Mucosa of rectum (tissue), 2 donors: ENCODE data around the gene DOK1.

Source experiments
- H3K27ac ChIP-seq, 2 donors: one replicate each; pipeline ENCODE4 v1.7.0; 2013; ENCODE audit warnings: inconsistent platforms in 2 of 2, low read depth in 2 of 2, low read length in 2 of 2
- H3K27me3 ChIP-seq, 2 donors: one replicate each; pipeline ENCODE4 v1.7.0; 2013; ENCODE audit warnings: low read length in 2 of 2; ENCODE audit not compliant: control insufficient read depth in 2 of 2, insufficient read depth in 2 of 2
- H3K36me3 ChIP-seq, 2 donors: one replicate each; pipeline ENCODE4 v1.7.0; 2013; ENCODE audit warnings: low read length in 2 of 2; ENCODE audit not compliant: control insufficient read depth in 2 of 2, insufficient read depth in 2 of 2
- H3K4me1 ChIP-seq, 2 donors: one replicate each; pipeline ENCODE4 v1.7.0; 2013; ENCODE audit warnings: low read length in 2 of 2, mild to moderate bottlenecking in 1 of 2; ENCODE audit not compliant: control insufficient read depth in 2 of 2, insufficient read depth in 2 of 2
- H3K4me3 ChIP-seq, 2 donors: one replicate each; pipeline ENCODE4 v1.7.0; 2013; ENCODE audit warnings: low read length in 2 of 2
- H3K9ac ChIP-seq, 2 donors: one replicate each; pipeline ENCODE4 v1.7.0; 2013; ENCODE audit warnings: low read length in 2 of 2, low read depth in 1 of 2, mild to moderate bottlenecking in 1 of 2
- H3K9me3 ChIP-seq, 2 donors: one replicate each; pipeline ENCODE4 v1.7.0; 2013; ENCODE audit warnings: low read length in 2 of 2; ENCODE audit not compliant: control insufficient read depth in 2 of 2
- donor health status: healthy.
- donor health status: Normal muscosa, but diverticular disease.

Gene DOK1

DNA sequence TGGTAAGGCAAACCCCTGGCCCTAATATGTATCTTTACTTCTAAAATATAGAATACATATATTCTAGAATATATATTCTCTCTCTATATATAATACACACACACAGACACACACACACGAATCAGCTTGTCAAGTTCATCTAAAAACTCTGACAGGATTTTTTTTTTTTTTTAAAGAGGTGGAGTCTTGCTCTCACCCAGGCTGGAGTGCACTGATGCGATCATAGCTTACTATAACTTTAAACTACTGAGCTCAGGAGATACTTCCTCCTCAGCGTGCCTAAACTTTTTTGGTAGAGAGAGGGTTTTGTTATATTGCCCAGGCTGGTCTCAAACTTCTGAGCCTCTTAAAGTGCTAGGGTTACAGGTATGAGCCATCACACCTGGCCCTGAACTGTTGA is 45.2 kb downstream of the DOK1 start:
- Histone ChIP-seq H3K4me3 (no peak overlapping the region), H3K4me1 (no peaks in the 10 kb centered on the region), H3K9ac (no peak overlapping the region), H3K36me3 (no peaks in the 10 kb centered on the region), H3K9me3 (peaks cover 0 to 2% of the 10 kb centered on the region in 2 donors), H3K27me3 (peaks cover 0 to 8% of the 10 kb centered on the region in 2 donors), H3K27ac (no peak overlapping the region)

DNA sequence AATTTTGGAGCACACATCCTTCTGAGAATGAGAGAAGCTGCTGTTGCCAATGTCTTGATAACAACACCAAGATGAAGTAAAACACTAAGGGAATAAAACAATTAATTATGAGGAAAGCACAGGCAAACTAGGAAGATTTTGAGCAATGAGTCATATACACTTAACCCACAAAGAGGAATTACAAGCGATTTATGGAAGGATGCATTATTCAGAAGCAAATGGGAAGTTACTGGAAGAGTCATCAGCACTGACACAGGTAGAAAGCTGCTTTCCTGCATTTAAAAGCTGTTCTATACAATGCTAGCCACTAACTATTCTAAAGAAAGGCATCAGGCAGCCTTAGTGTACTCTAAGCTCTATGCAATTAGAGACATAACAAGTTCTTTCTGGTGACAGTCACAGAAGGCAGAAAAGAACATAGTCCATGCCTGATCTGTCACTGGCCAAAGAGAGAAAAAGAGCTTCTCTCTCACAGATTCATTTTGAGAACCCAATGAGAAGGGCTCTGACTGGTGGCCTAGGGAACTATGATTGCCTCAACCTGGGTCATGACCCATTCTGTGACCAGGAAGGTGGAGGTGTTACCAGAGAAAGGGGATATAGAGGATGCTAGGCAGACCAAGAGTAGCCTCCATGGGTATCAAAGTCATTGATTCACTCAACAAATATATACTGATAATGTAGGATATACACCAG is 48.2 kb downstream of the DOK1 start:
- H3K9ac ChIP-seq = no peak overlapping the region
- no peaks in the 10 kb centered on the region for H3K4me1 ChIP-seq
- H3K36me3 ChIP-seq = no peaks in the 10 kb centered on the region

DNA sequence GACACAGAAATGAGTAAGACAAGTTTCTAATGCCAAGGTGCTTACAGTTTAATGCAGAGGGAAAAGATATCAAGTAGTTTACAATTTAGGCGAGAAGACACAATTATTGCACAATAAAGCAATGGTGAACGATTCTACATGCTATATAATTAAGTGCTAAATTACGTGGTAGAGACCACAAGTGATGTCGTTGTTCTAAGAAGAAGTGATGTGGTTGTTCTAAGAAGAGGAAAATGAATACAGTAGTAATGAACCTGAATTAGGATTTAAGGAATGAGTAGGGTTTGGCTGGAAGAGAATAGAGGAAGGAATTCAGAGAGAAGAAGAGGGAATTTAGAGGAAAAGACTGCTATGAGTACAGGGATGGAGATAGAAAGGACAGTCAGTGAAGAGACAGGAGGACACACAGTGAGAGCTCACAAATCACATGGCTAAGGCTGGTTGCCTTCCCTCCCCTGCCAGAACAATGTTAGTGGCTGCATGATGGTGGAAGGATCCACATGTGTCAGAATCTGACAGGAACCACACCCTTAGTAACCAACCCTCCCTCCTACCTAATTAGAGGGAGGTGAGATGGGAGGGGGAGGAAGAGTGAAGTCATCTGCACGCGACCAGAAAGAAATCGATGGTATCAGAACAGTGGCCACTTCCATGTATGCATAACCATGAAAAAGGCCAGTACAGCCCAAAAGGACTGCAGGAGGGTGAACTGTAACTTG is 48.9 kb downstream of the DOK1 start:
- Histone ChIP-seq H3K4me1 (no peaks in the 10 kb centered on the region), H3K27ac (no peak overlapping the region), H3K9me3 (peaks cover 0 to 2% of the 10 kb centered on the region in 2 donors), H3K9ac (no peak overlapping the region), H3K36me3 (no peaks in the 10 kb centered on the region), H3K4me3 (no peak overlapping the region), H3K27me3 (peaks cover 0 to 8% of the 10 kb centered on the region in 2 donors)

More for the DNA sequence above, 48.2 kb downstream of the DOK1 start:
- Histone ChIP-seq H3K27ac (no peak overlapping the region), H3K9me3 (peaks cover 0 to 2% of the 10 kb centered on the region in 2 donors), H3K27me3 (peaks cover 0 to 8% of the 10 kb centered on the region in 2 donors), H3K4me3 (no peak overlapping the region)

DNA sequence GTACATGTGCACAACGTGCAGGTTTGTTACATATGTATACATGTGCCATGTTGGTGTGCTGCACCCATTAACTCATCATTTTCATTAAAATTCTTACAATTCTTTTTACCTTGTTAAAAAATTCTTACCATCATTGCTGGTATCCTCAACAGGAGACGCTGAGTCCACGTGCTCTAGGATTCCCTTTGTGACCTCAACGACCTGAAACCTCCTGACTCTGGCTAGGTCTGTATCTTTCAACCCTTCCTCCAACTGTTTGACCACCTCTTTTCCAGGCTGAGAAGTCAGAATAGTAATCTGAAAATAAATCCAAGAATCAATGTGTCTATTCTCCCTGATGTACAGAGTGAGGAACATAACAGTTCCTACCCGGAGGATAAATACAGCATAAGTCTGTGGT is 52.4 kb downstream of the DOK1 start:
- Histone ChIP-seq H3K27ac (no peak overlapping the region), H3K9me3 (peaks cover 0 to 2% of the 10 kb centered on the region in 2 donors), H3K27me3 (peaks cover 0 to 6% of the 10 kb centered on the region in 2 donors), H3K4me1 (no peaks in the 10 kb centered on the region), H3K9ac (no peak overlapping the region), H3K4me3 (no peak overlapping the region), H3K36me3 (no peaks in the 10 kb centered on the region)
